ENCODE results near the gene PAPPA. TPM values are rescaled to one million over a fixed set of nuclear protein-coding genes. Genes with fewer than 3 reads are reported as not detected.

The PAPPA gene
- total RNA-seq, 1 experiment from 2014 or later = 0.17 TPM

GRCh38 chr9:116123171-116123570 is 30.4 kb upstream of the PAPPA start:
- Histone ChIP-seq H4K20me1 (ENCODE audit: control insufficient read depth, insufficient read depth, insufficient read length) (no peaks in the 10 kb centered on the region), H3K14ac (ENCODE audit: insufficient read depth, low read length) (no peak overlapping the region), H3K4ac (ENCODE audit: low read depth, low read length) (no peak overlapping the region), H3K27me3 (ENCODE audit: insufficient read depth, low read length) (no peaks in the 10 kb centered on the region), H3K23ac (ENCODE audit: insufficient read length, low read depth, low read length) (no peak overlapping the region), H2BK5ac (ENCODE audit: insufficient read length, low read length) (no peak overlapping the region), H3K9ac (ENCODE audit: extremely low read depth, insufficient read length, low read length) (no peak overlapping the region), H2BK20ac (ENCODE audit: low read depth, low read length, poor library complexity, severe bottlenecking) (no peak overlapping the region), H2BK120ac (ENCODE audit: low read depth, low read length, poor library complexity, severe bottlenecking) (no peak overlapping the region), H2AK5ac (ENCODE audit: insufficient read length, low read length) (no peak overlapping the region), H2BK12ac (ENCODE audit: insufficient read length, low read depth, low read length) (no peak overlapping the region), H2AFZ (ENCODE audit: low read length) (no peak overlapping the region), H2BK15ac (ENCODE audit: low read depth, low read length) (no peak overlapping the region), H3K27ac (ENCODE audit: insufficient read length, low read depth, low read length) (no peak overlapping the region), H3K79me2 (ENCODE audit: insufficient read depth, low read length) (no peaks in the 10 kb centered on the region), H3K23me2 (ENCODE audit: insufficient read length, low read depth, low read length, poor library complexity, severe bottlenecking) (no peaks in the 10 kb centered on the region), H4K8ac (replicated peaks; ENCODE audit: insufficient read length, low read depth, low read length) (no peak overlapping the region), H3K4me2 (ENCODE audit: insufficient read depth, insufficient read length, low read length) (no peak overlapping the region), H4K5ac (ENCODE audit: insufficient read length, low read depth, low read length) (no peak overlapping the region), H3K9me3 (ENCODE audit: control insufficient read depth, low read depth, low read length) (no peaks in the 10 kb centered on the region), H4K91ac (ENCODE audit: insufficient read length, low read depth, low read length) (no peak overlapping the region), H3K79me1 (ENCODE audit: insufficient read depth, low read depth, low read length, poor library complexity, severe bottlenecking) (no peaks in the 10 kb centered on the region), H3K56ac (ENCODE audit: insufficient read length, low read depth, low read length) (no peak overlapping the region), H3K4me1 (ENCODE audit: insufficient read depth, low read length) (no peaks in the 10 kb centered on the region), H3T11ph (ENCODE audit: low read length) (no peak overlapping the region), H3K18ac (ENCODE audit: insufficient read length, low read depth, low read length) (no peak overlapping the region)
- H3K27me3 Mint-ChIP-seq (ENCODE audit: low read depth) = peaks cover 11% of the 10 kb centered on the region
- no peak overlapping the region for H3K27ac Mint-ChIP-seq
- H3K36me3 Mint-ChIP-seq (ENCODE audit: insufficient read depth in 1 of 3, low read depth in 3 of 3) = no peaks in the 10 kb centered on the region; a peak in 1 of 7 replicates
- H3K4me1 Mint-ChIP-seq = peaks cover 8 to 12% of the 10 kb centered on the region in 2 experiments
- no CpG with 5 or more reads among the region's 3 CpGs for WGBS (ENCODE audit: extremely low coverage, insufficient read length, low lambda C conversion rate)
- DNase-seq = no peak
- no peak for TF ChIP-seq CTCF (conservative IDR thresholded peaks at IDR 0.05)
- no peak overlapping the region for H3K4me3 Mint-ChIP-seq
- peaks cover under 1 to 6% of the 10 kb centered on the region in 2 experiments; a peak in 3 of 5 replicates for H3K9me3 Mint-ChIP-seq

All from H9 (cell line).